GM12865 (cell line): ENCODE results near the gene CACNB4.

Source experiments
- DNase-seq: peaks from one replicate; pipeline ENCODE4 v3.0.0; 2010; ENCODE audit warnings: low read depth
- H3K4me3 ChIP-seq: 2 replicates; pipeline ENCODE4 v1.5.1; 2011; ENCODE audit warnings: mild to moderate bottlenecking, low read depth, low read length, control low read depth
- CTCF ChIP-seq: IDR thresholded peaks from 2 replicates; pipeline ENCODE4 v1.5.1; 2011; ENCODE audit warnings: low read length, control low read depth, low read depth, inconsistent platforms; ENCODE audit not compliant: insufficient read depth; ENCODE audit errors: missing control alignments

The CACNB4 gene

GRCh38 chr2:152078023-152078422 lies 20.8 kb downstream of the CACNB4 start:
- TF ChIP-seq CTCF, result no peak
- no peak for DNase-seq

DNA sequence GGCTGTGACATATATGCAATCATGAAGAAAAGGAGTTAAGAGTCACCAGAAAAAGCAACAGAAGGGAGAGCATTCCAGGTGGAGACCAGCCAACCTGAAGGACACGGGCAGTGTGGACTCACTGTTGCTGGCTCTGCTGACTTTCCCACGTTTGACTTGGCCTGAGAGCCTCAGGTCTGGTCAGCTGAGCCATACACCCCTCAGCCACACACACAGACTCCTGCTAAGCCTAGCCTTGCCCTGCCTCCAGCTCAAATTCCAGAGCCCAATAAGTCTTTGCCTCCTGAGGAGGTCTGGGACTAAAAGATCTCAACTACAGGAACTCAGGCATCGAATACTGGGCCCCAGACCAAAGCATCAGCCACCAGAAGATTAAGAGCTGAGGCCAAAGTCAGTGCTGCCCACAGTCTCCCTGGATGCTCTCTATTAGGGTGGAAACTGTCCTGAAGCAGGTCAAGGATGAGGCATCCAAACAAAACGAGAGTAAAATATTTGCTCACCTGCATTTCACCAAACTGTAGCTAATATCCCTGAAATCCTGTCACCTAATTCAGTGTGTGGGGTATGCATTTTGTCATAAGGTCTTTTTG lies 23.3 kb downstream of the CACNB4 start:
- no peak for DNase-seq
- TF ChIP-seq CTCF, result no peak
- H3K4me3 ChIP-seq, result no peak overlapping the region

More at GRCh38 chr2:152078023-152078422, 20.8 kb downstream of the CACNB4 start:
- no peak overlapping the region for H3K4me3 ChIP-seq

DNA sequence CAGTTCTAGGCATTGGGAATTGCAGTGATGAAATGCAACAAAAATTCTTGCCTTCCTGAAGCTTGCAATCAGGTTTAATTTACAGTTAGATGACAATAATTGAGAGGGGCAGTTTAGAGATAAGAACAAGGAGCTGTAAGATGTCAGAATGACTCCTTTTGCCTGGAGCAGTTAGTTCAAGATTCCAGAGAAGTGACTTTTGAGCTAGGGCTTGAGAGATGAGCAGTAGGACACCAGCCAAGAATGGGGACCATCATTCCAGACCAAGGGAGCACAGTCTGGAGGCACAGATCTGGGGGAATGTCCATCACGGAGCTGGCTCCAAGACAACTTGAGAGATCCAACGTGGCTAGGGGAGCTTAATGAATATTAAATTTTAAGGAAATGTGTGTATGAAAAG lies 26.8 kb downstream of the CACNB4 start:
- no peak for TF ChIP-seq CTCF
- no peak for DNase-seq

DNA sequence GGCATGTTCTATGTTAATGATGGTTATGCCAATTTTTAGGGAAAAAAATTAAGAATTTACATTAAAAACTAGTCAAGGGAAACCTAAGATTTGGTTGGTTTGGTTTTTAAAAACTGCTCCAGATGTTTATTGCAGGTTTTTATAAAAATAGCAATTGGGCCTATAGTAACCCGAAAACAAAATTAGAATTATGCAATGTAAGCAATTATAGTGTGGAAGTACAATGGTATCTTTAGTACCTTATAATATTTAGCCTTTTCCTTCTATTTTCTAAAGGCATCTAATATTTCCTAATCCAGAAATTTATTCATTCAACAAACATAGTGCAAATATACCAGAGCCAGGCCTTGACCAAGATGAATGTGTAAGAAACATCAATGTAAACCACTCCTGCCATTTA lies 27.3 kb downstream of the CACNB4 start:
- no peak overlapping the region for H3K4me3 ChIP-seq
- TF ChIP-seq CTCF, result no peak

More for the DNA sequence above, 26.8 kb downstream of the CACNB4 start:
- no peak overlapping the region for H3K4me3 ChIP-seq

DNA sequence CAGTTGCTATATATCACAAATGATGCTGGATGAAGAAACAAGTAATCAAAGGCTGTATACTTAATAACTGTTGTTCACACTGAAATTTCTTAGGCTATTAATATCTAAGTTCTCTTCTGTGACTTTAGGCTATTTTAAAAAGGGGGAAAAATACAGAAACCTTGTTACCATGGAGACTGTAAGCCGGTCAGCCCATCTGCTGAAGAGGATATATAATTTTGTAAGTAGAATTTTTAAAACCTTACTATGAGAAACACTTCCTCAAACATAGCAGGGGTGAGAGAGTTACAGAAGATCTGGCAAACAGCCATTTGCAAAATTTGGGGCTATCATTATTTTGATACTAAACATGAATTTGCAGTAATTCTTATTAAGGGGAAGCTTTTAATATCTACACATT lies 27.8 kb downstream of the CACNB4 start:
- H3K4me3 ChIP-seq, result no peak overlapping the region; the same call in 1 of the 2 replicates
- TF ChIP-seq CTCF, result no peak
- DNase-seq, result peak; percentile 55

More for the DNA sequence above, 27.3 kb downstream of the CACNB4 start:
- DNase-seq, result no peak

DNA sequence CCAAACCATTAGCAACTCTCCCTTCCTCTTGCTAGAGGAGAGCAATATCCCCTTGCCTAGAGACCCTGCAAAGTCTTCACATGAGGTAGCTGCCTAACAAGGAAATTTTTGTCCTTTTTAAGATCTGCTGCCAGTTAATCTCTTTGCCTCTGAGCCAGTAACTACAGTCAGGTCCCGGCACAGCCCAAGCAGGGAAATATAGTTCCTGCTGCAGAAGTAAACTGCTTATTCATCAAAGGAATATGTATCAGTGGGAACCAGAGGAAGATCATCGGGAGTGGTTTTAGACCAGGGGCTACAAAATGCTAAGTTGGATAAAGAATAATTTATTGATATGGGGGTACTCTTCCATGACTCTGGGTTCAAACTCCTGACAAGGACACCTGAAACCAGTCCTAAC lies 30.6 kb downstream of the CACNB4 start:
- no peak for TF ChIP-seq CTCF
- no peak overlapping the region for H3K4me3 ChIP-seq
- DNase-seq, result no peak

- H3K4me3 ChIP-seq, result no peak overlapping the region
- DNase-seq, result no peak
- no peak for TF ChIP-seq CTCF
Observed at GRCh38 chr2:152067823-152068222, 31.0 kb downstream of the CACNB4 start.
